GM12878 (cell line): ENCODE results near the gene ITCH. TPM values are rescaled to one million over a fixed set of nuclear protein-coding genes. Genes with fewer than 3 reads are reported as not detected.

Experiments
- ATAC-seq: fragments of 200-7000 bp; cut with Tn5 transposase; 3 replicates; pipeline ENCODE4 v1.9.1; 2020; ENCODE audit warnings: mild to moderate bottlenecking, moderate library complexity
- BruUV-seq: library from RNA; stranded (reverse); fragments of 400-500 nt; replicated peaks from 2 replicates; lab custom pipeline; 2021; lab: Mats Ljungman, UMichigan
- CTCF ChIA-PET: fragments of 300-600 bp; sonication (Branson Sonifier 250); formaldehyde crosslinking; extraction: SDS; loops from one replicate; lab custom pipeline; 2021; ENCODE audit warnings: inconsistent platforms; lab: Yijun Ruan, JAX
- POLR2A ChIA-PET: fragments of 350-600 bp; formaldehyde crosslinking; extraction: SDS; loops from one replicate; lab custom pipeline; 2021; ENCODE audit warnings: inconsistent platforms; lab: Charles Lee
- RAD21 ChIA-PET: fragments of 300-600 bp; sonication (Branson Sonifier 250); formaldehyde crosslinking; loops from one replicate; lab custom pipeline; 2023; ENCODE audit warnings: antibody characterized with exemption; ENCODE audit not compliant: unreplicated experiment; lab: Charles Lee
- SMC1A ChIA-PET: fragments of 300-600 bp; sonication (Branson Sonifier 250); formaldehyde crosslinking; loops from one replicate; lab custom pipeline; 2023; ENCODE audit not compliant: unreplicated experiment, uncharacterized antibody; lab: Charles Lee
- DNase-seq: peaks from one replicate; pipeline ENCODE4 v3.0.0-alpha.2; 2011; ENCODE audit warnings: low read depth, low spot score
- FAIRE-seq: peaks from 3 replicates; lab custom pipeline; 2011; peaks lifted over from hg19 to GRCh38; lab: Jason Lieb, UNC
- H2AFZ ChIP-seq: 2 replicates; pipeline ENCODE4 v1.6.0; 2011; ENCODE audit warnings: low read depth, low read length, control low read depth; ENCODE audit not compliant: control insufficient read depth
- H3K27ac ChIP-seq: 2 replicates; pipeline ENCODE4 v1.5.1; 2011; ENCODE audit warnings: control low read depth; ENCODE audit not compliant: control insufficient read depth, insufficient read depth
- H3K27me3 ChIP-seq, 2 experiments: replicated peaks in 1 of 2; 2 replicates each; pipeline versions ENCODE4 v1.6.0 to v1.6.1; 2011; ENCODE audit warnings: low read length in 1 of 2; ENCODE audit not compliant: control insufficient read depth in 2 of 2, insufficient read depth in 2 of 2
- H3K36me3 ChIP-seq, 2 experiments: 2 replicates each; pipeline ENCODE4 v1.5.1; 2011; ENCODE audit warnings: low read length in 1 of 2; ENCODE audit not compliant: control insufficient read depth in 2 of 2, insufficient read depth in 2 of 2
- H3K4me1 ChIP-seq: 2 replicates; pipeline ENCODE4 v1.6.1; 2011; ENCODE audit warnings: mild to moderate bottlenecking, low read length, moderate library complexity, mixed read lengths; ENCODE audit not compliant: control insufficient read depth, insufficient read depth
- H3K4me2 ChIP-seq: 2 replicates; pipeline ENCODE4 v1.6.0; 2011; ENCODE audit warnings: control low read depth; ENCODE audit not compliant: control insufficient read depth, insufficient read depth
- H3K4me3 ChIP-seq: fragments of 200-600 bp; sonication (generic); 2 replicates; pipeline ENCODE4 v1.5.1; 2016
- H3K79me2 ChIP-seq: 2 replicates; pipeline ENCODE4 v1.6.0; 2011; ENCODE audit warnings: low read length; ENCODE audit not compliant: control insufficient read depth, insufficient read depth
- H3K9ac ChIP-seq: 2 replicates; pipeline ENCODE4 v1.8.0; 2011; ENCODE audit warnings: low read length, control low read depth, mixed read lengths; ENCODE audit not compliant: control insufficient read depth, insufficient read depth
- H3K9me3 ChIP-seq: replicated peaks from 3 replicates; pipeline ENCODE4 v1.5.1; 2011; ENCODE audit warnings: mild to moderate bottlenecking, low read length; ENCODE audit not compliant: control insufficient read depth, insufficient read depth
- H4K20me1 ChIP-seq: 2 replicates; pipeline ENCODE4 v1.6.0; 2011; ENCODE audit not compliant: control insufficient read depth, insufficient read depth
- GABPA ChIP-seq: IDR thresholded peaks from 2 replicates; pipeline ENCODE4 v1.6.1; 2014; ENCODE audit warnings: antibody characterized with exemption, low read depth, mild to moderate bottlenecking, inconsistent platforms
- HDGF ChIP-seq: fragments of 450-650 bp; IDR thresholded peaks from 2 replicates; pipeline ENCODE4 v1.6.1; 2016; ENCODE audit warnings: antibody characterized with exemption
- IKZF1 ChIP-seq: fragments of 450-650 bp; conservative IDR thresholded peaks from 2 replicates; pipeline ENCODE4 v1.6.1; 2017; ENCODE audit warnings: antibody characterized with exemption, mild to moderate bottlenecking
- SPI1 ChIP-seq: IDR thresholded peaks from 2 replicates; pipeline ENCODE4 v1.6.1; 2011; ENCODE audit warnings: low read depth, mild to moderate bottlenecking, low read length, moderate library complexity, borderline replicate concordance; ENCODE audit not compliant: insufficient read depth
- TBL1XR1 ChIP-seq: IDR thresholded peaks from 2 replicates; pipeline ENCODE4 v1.6.1; 2012; ENCODE audit warnings: low read depth, low read length, improper control_type of control experiment
- WGBS: methylation state at CpG from one replicate; pipeline ENCODE4 v1.1.6; 2016; ENCODE audit warnings: low lambda C conversion rate; ENCODE audit not compliant: insufficient replicate concordance, insufficient coverage; ENCODE audit errors: missing lambda C conversion rate; 5-methylcytosine and 5-hydroxymethylcytosine counted together
- in situ Hi-C: fragments of 300-500 bp; cut with MboI; formaldehyde crosslinking; loops from 9 replicates; pipeline ENCODE4 v1.14.3; 2018; ENCODE audit warnings: mixed read lengths
- intact Hi-C: fragments of 100-400 bp; cut with micrococcal nuclease; formaldehyde crosslinking; loops from one replicate; pipeline ENCODE4 v1.14.2; 2022; ENCODE audit not compliant: unreplicated experiment
- polyA plus RNA-seq, 11 experiments: library from polyadenylated mRNA; depleted of rRNA in 4 of 11; unstranded in 6 of 11; stranded (reverse) in 5 of 11; fragments of >200 nt; fragmentation: Nextera tagmentation in 4 of 11; fragmentation: Illumina TruSeq in 1 of 11; extraction: Ambion mirVana in 4 of 11; extraction: Trizol in 1 of 11; gene quantifications; 1 replicate in 1 of 11; 2 replicates in 10 of 11; pipeline versions ENCODE4 v1.2.1 to v1.2.3, GENCODE V29; 2011 to 2016; ENCODE audit warnings: inconsistent platforms in 2 of 11, missing spikeins in 2 of 11, low read depth in 1 of 11
- total RNA-seq, 4 experiments: library from RNA; depleted of rRNA in 3 of 4; stranded (reverse); fragments of >200 nt in 3 of 4; fragmentation: Illumina TruSeq in 1 of 4; extraction: Trizol in 1 of 4; gene quantifications; 2 replicates each; pipeline versions ENCODE4 v1.2.1 to v1.2.3, GENCODE V29; 2013 to 2021
- TF ChIP-seq, protein P1 (sequence below): IDR thresholded peaks from 2 replicates; pipeline ENCODE4 v1.6.1; 2011; ENCODE audit warnings: mild to moderate bottlenecking, low read depth, low read length, moderate library complexity; ENCODE audit not compliant: insufficient replicate concordance

The ITCH gene
- total and polyA plus RNA-seq, 10 of the 15 experiments (the other 5 are each of a cell fraction or from before 2014, with no cell fraction given): 7.5 to 46.1 (median 21.5) TPM

DNA sequence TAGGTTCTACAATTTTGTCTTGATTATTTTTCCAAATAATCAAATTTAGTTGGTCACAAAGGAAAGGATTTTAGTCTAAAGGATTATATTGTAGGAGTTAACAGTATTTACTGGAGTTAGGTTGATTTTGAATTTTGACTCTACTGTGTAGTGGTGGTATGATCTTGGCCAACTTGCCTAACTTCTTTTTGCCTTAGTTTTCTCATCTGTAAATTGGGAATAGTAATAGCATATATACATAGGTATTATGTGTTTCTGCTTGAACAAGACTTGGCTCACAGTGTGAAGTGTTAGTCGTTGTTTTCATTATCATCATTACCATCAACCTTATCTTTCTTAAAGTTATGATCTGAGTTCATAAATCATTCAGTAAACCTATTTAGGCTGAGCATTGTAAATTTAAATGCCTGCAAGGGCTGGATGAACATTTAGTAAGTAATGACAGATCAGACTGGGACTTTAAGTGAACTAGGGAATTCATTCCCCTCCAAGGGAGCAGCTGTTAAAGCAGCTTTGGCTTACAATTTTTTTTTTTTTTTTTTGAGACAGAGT, 11.2 kb downstream of the ITCH start:
- no peak for FAIRE-seq
- H3K9me3 ChIP-seq: no peaks in the 10 kb centered on the region
- no peak overlapping the region for H2AFZ ChIP-seq
- H3K27me3 ChIP-seq: no peaks in the 10 kb centered on the region
- H3K4me2 ChIP-seq: no peak overlapping the region
- RAD21 ChIA-PET: no interaction called here
- in situ Hi-C loops: no loop called here
- SMC1A ChIA-PET: no interaction called here
- peaks cover 0 to 11% of the 10 kb centered on the region in 2 experiments; a peak in 3 of 4 replicates for H3K36me3 ChIP-seq
- CTCF ChIA-PET: interaction anchor here (1.0 kb wide), 1 partner anchor 31 kb away, joined by 4 read pairs; no protein-coding TSS in a partner anchor
- intact Hi-C loops: no loop called here
- no peak for ATAC-seq
- WGBS: 100% methylated on average over 1 of the region's 1 CpG
- H3K4me3 ChIP-seq: no peak overlapping the region
- no TSS peak for BruUV-seq
- no peak overlapping the region for H3K27ac ChIP-seq
- H3K4me1 ChIP-seq: peaks cover 15% of the 10 kb centered on the region
- H3K79me2 ChIP-seq: peaks cover 5% of the 10 kb centered on the region
- peaks cover 4% of the 10 kb centered on the region for H4K20me1 ChIP-seq
- H3K9ac ChIP-seq: no peak overlapping the region
- POLR2A ChIA-PET: interaction anchor here (0.6 kb wide), 1 partner anchor 33 kb away, joined by 7 read pairs; no protein-coding TSS in a partner anchor
- TF ChIP-seq IKZF1: no peak
- no peak for TF ChIP-seq GABPA
- TF ChIP-seq SPI1: no peak
- TF ChIP-seq TBL1XR1: no peak
- TF ChIP-seq, protein P1, sequence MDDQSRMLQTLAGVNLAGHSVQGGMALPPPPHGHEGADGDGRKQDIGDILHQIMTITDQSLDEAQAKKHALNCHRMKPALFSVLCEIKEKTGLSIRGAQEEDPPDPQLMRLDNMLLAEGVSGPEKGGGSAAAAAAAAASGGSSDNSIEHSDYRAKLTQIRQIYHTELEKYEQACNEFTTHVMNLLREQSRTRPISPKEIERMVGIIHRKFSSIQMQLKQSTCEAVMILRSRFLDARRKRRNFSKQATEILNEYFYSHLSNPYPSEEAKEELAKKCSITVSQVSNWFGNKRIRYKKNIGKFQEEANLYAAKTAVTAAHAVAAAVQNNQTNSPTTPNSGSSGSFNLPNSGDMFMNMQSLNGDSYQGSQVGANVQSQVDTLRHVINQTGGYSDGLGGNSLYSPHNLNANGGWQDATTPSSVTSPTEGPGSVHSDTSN: no peak
- no peak for TF ChIP-seq HDGF
- no peak for DNase-seq
